HG02943 (cell line): ENCODE results near the gene SLC5A7.

Experiments used
- ATAC-seq: cut with Tn5 transposase; IDR thresholded peaks from one replicate; pipeline ENCODE4 v1.9.1; 2021; ENCODE audit warnings: mild to moderate bottlenecking, low read depth, moderate library complexity; ENCODE audit not compliant: unreplicated experiment

SLC5A7 gene

DNA sequence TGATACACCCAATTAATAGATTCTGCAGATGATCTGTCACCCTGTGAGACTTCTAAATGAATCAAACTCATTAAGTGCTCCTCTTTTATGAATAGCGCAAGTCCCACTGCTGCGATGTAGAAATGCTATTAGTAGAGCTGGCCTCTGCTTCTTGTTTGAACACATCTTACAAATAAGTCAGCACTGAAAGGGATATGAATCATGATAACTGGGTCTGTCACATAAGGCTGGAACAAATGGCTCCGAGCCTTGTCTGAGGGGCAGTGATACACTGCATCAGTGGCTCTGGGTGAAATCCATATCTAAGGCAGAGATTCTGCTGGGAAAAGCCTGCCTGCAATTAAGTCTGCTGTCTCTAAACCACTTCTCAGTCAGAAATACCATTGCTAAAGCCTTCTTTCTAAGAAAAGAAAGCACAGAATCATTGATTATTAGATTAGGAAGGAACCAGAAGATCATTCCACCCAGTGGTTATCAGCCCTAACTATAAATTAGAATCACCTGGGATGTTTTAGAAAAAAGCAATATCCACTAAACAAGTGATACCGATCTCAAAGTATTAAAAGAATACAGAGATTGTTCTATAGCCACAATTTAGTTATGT lies 75.2 kb downstream of the SLC5A7 start:
- no peak for ATAC-seq
